OCI-LY7 (cell line): ENCODE data around the gene HRAS. TPM values are rescaled to one million over a fixed set of nuclear protein-coding genes. Genes with fewer than 3 reads are reported as not detected.

Source experiments
- BruUV-seq: library from RNA; stranded (reverse); fragments of 400-500 nt; replicated peaks from 2 replicates; lab custom pipeline; 2021; lab: Mats Ljungman, UMichigan
- CTCF ChIA-PET: fragments of 300-600 bp; sonication (Branson Sonifier 250); formaldehyde crosslinking; loops from one replicate; lab custom pipeline; 2022; ENCODE audit warnings: antibody characterized with exemption; ENCODE audit not compliant: unreplicated experiment; lab: Charles Lee
- POLR2A ChIA-PET: fragments of 300-600 bp; sonication (Branson Sonifier 250); formaldehyde crosslinking; loops from one replicate; lab custom pipeline; 2022; ENCODE audit warnings: antibody characterized with exemption; lab: Charles Lee
- DNase-seq: peaks from one replicate; pipeline ENCODE4 v3.0.0-alpha.2; 2015; ENCODE audit warnings: low spot score
- H2AFZ ChIP-seq: fragments of 200-600 bp; sonication (generic), shearing (Covaris generic); 2 replicates; pipeline ENCODE4 v1.6.1; 2014; ENCODE audit warnings: mild to moderate bottlenecking, antibody characterized with exemption, low read length, moderate library complexity
- H3K27ac ChIP-seq: fragments of 200-600 bp; sonication (generic); 2 replicates; pipeline ENCODE4 v1.5.1; 2014; ENCODE audit warnings: mixed run types, low read depth, mild to moderate bottlenecking, moderate library complexity, low read length, inconsistent platforms; ENCODE audit not compliant: poor library complexity, severe bottlenecking
- H3K36me3 ChIP-seq: fragments of 200-600 bp; sonication (generic); 2 replicates; pipeline ENCODE4 v1.6.1; 2014; ENCODE audit warnings: mild to moderate bottlenecking, antibody characterized with exemption, low read length, moderate library complexity, mixed read lengths; ENCODE audit not compliant: insufficient read depth
- H3K4me1 ChIP-seq: fragments of 200-600 bp; sonication (generic); 2 replicates; pipeline ENCODE4 v1.5.1; 2014; ENCODE audit warnings: mild to moderate bottlenecking, low read length; ENCODE audit not compliant: insufficient read depth, poor library complexity, severe bottlenecking
- H3K4me2 ChIP-seq: fragments of 200-600 bp; sonication (generic); 2 replicates; pipeline ENCODE4 v1.6.1; 2014; ENCODE audit warnings: mild to moderate bottlenecking, low read length
- H3K4me3 ChIP-seq: fragments of 200-600 bp; sonication (generic); 2 replicates; pipeline ENCODE4 v1.5.1; 2014; ENCODE audit warnings: mild to moderate bottlenecking, low read depth, low read length; ENCODE audit not compliant: poor library complexity, severe bottlenecking
- H3K79me2 ChIP-seq: fragments of 200-600 bp; sonication (generic); 2 replicates; pipeline ENCODE4 v1.6.1; 2016; ENCODE audit warnings: low read depth, mild to moderate bottlenecking, low read length, moderate library complexity, mixed read lengths; ENCODE audit not compliant: insufficient read depth
- H3K9me2 ChIP-seq: fragments of 200-600 bp; sonication (generic); 2 replicates; pipeline ENCODE4 v1.6.1; 2016; ENCODE audit warnings: mild to moderate bottlenecking, low read length, mixed read lengths; ENCODE audit not compliant: insufficient read depth
- H3K9me3 ChIP-seq: fragments of 200-600 bp; sonication (generic); 2 replicates; pipeline ENCODE4 v1.6.1; 2014; ENCODE audit warnings: mild to moderate bottlenecking, mixed run types, low read length, mixed read lengths
- H4K20me1 ChIP-seq: fragments of 200-600 bp; sonication (generic); 2 replicates; pipeline ENCODE4 v1.6.1; 2014; ENCODE audit warnings: mild to moderate bottlenecking, antibody characterized with exemption, low read length, moderate library complexity, mixed read lengths; ENCODE audit not compliant: insufficient read depth
- CTCF ChIP-seq: fragments of 200-600 bp; sonication (generic); conservative IDR thresholded peaks from 2 replicates; pipeline ENCODE4 v1.5.1; 2014; ENCODE audit warnings: mild to moderate bottlenecking, antibody characterized with exemption, low read length, moderate library complexity, mixed read lengths
- EZH2phosphoT487 ChIP-seq: fragments of 200-600 bp; sonication (generic); IDR thresholded peaks from 2 replicates; pipeline ENCODE4 v1.6.1; 2018; ENCODE audit warnings: low read depth, borderline replicate concordance, mild to moderate bottlenecking, mixed run types, antibody characterized with exemption, low read length, moderate library complexity, mixed read lengths
- intact Hi-C: fragments of 100-400 bp; cut with micrococcal nuclease; formaldehyde crosslinking; loops from one replicate; pipeline ENCODE4 v1.10.0; 2022; ENCODE audit not compliant: unreplicated experiment
- total RNA-seq, 2 experiments: library from RNA; depleted of rRNA in 1 of 2; stranded (reverse); fragments of >200 nt in 1 of 2; shearing (Covaris generic) in 1 of 2; gene quantifications; 2 replicates each; pipeline ENCODE4 v1.2.3, GENCODE V29; 2014 to 2022

Gene HRAS
- total RNA-seq, 2 experiments from 2014 or later: 46.9 to 53.0 TPM

DNA sequence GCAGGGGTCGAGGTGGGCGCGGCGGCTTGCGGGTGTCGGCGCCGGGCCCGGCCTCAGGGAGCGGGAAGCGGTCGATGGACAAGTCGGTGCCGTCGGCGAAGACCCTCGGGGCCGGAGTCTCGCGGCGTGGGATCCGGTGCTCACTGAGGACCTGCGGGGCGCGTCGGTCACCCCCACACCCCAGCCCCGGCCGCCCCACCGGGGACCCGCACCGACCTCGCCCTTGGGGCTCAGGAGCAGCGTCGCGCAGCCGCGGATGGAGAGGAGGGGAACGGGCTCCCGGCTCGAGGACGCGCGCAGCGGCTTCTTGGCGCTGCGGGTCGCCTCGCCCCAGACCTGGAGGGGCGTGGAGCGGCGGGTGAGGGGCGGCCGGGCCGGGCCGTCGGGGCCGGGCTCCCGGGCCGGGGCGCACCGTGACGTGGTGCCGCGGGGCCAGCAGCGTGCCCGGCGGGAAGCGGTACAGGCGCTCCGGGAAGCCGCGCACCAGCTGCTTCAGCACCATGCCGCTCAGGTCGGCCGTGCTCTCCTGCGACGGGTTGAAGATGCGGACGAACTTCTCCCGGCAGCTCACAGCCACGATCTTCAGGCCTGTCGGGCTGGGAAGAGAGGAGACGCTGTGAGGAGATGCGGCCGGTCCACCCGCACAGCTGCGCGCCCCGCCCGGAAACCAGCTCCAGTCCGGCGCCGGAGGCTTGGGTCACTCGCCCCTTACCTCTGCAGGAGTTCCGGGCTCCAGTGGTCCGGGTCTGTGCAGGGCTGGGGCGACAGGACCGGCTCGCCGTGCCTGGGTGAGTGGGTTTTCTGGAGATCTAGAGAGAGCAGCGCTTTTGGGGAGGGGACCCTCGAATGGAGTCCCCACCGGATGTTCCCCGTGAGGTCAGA lies 20.6 kb upstream of the HRAS start:
- no peak overlapping the region for H2AFZ ChIP-seq
- DNase-seq: no peak
- intact Hi-C loops: loop anchor here (5.0 kb wide), 1 partner anchor 166 kb away; no protein-coding TSS in a partner anchor

DNA sequence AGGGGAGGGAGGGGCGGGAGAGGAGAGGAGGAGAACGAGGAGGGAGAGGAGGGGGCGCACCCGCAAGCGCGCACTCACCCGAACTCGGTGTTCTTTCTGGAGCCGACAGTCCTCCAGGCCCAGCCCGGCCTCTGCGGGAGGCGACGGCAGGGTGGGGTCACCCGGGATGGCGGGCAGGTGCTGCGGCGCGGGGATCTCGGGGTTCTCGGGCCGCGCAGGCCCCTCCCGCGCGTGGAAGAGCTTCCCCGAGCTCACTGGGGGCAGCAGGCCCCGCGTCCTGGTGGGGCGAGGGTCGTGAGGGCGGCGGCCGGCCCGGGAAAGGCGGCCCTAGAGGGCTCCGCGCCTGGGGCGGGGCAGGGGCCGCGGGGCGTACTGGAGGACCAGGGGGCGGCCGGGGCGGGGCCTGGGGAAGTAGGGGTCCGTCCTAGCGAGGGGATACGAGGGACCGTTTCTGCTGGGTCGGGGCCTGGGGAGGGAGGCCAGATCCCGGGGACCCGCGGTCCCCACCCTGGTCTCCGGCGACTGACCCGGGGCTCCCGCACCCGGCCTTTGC lies 19.9 kb upstream of the HRAS start:
- Histone ChIP-seq H3K9me3 (no peaks in the 10 kb centered on the region), H3K4me2 (peak overlapping the region; percentile 93), H3K9me2 (no peaks in the 10 kb centered on the region), H4K20me1 (no peaks in the 10 kb centered on the region), H3K4me3 (peak overlapping the region; percentile 66), H3K36me3 (no peaks in the 10 kb centered on the region), H3K27ac (no peak overlapping the region), H3K4me1 (peaks cover 34% of the 10 kb centered on the region), H3K79me2 (no peaks in the 10 kb centered on the region), H2AFZ (no peak overlapping the region)
- BruUV-seq: no TSS peak
- POLR2A ChIA-PET: interaction anchor here (1.0 to 1.1 kb wide), 2 partner anchors 20 to 141 kb away, joined by 3 to 4 read pairs; partner anchors contain the start of gene SIGIRR
- no peak for DNase-seq
- no peak for TF ChIP-seq CTCF
- no peak for TF ChIP-seq EZH2phosphoT487
- CTCF ChIA-PET: interaction anchor here (0.6 kb wide), 1 partner anchor 209 kb away, joined by 3 read pairs; no protein-coding TSS in a partner anchor
- intact Hi-C loops: loop anchor here (5.0 kb wide), 1 partner anchor 167 kb away; no protein-coding TSS in a partner anchor

More for the DNA sequence above, 20.6 kb upstream of the HRAS start:
- Histone ChIP-seq H3K36me3 (no peaks in the 10 kb centered on the region), H4K20me1 (no peaks in the 10 kb centered on the region), H3K4me1 (peaks cover 34% of the 10 kb centered on the region), H3K9me2 (no peaks in the 10 kb centered on the region), H3K79me2 (no peaks in the 10 kb centered on the region), H3K27ac (no peak overlapping the region), H3K4me3 (peak overlapping the region; percentile 66), H3K4me2 (peak overlapping the region; percentile 93), H3K9me3 (no peaks in the 10 kb centered on the region)
- ChIA-PET CTCF (no interaction called here), POLR2A (interaction anchor here (1.0 kb wide), 1 partner anchor 20 kb away, joined by 3 read pairs; no protein-coding TSS in a partner anchor)
- TF ChIP-seq EZH2phosphoT487: no peak
- TF ChIP-seq CTCF: no peak
- no TSS peak for BruUV-seq
